H1 (cell line): ENCODE data around the gene SSH2. TPM values are rescaled to one million over a fixed set of nuclear protein-coding genes. Genes with fewer than 3 reads are reported as not detected.

Experiments used
- CTCF ChIP-seq, 3 experiments: IDR thresholded peaks; 1 replicate in 2 of 3; 2 replicates in 1 of 3; pipeline versions ENCODE4 v1.5.1 to v1.6.1; 2011; ENCODE audit warnings: low read length in 3 of 3, mild to moderate bottlenecking in 3 of 3, inconsistent platforms in 2 of 3, low read depth in 1 of 3, moderate library complexity in 1 of 3; ENCODE audit not compliant: insufficient read depth in 1 of 3; ENCODE audit errors: control extremely low read depth in 1 of 3
- E2F6 ChIP-seq: IDR thresholded peaks from 2 replicates; pipeline ENCODE4 v1.6.1; 2012; ENCODE audit warnings: inconsistent platforms
- EP300 ChIP-seq, 2 experiments: IDR thresholded peaks; 1 replicate in 1 of 2; 2 replicates in 1 of 2; pipeline ENCODE4 v1.6.1; 2011 to 2012; ENCODE audit warnings: low read depth in 2 of 2, low read length in 2 of 2, mild to moderate bottlenecking in 2 of 2, borderline replicate concordance in 1 of 2, inconsistent platforms in 1 of 2, moderate library complexity in 1 of 2
- GABPA ChIP-seq: IDR thresholded peaks from 2 replicates; pipeline ENCODE4 v1.6.1; 2011; ENCODE audit warnings: mild to moderate bottlenecking, low read length, moderate library complexity, borderline replicate concordance; ENCODE audit not compliant: insufficient read depth
- MAX ChIP-seq: IDR thresholded peaks from 2 replicates; pipeline ENCODE4 v1.6.1; 2012; ENCODE audit warnings: inconsistent platforms
- NRF1 ChIP-seq: IDR thresholded peaks from 2 replicates; pipeline ENCODE4 v1.6.1; 2011; ENCODE audit warnings: mild to moderate bottlenecking, low read depth, low read length, improper control_type of control experiment
- PHF8 ChIP-seq: fragments of 200-600 bp; sonication (generic); conservative IDR thresholded peaks from 2 replicates; pipeline ENCODE4 v1.7.1; 2012; ENCODE audit warnings: low read depth, mild to moderate bottlenecking, inconsistent platforms, low read length, moderate library complexity
- POU5F1 ChIP-seq: IDR thresholded peaks from 2 replicates; pipeline ENCODE4 v1.6.1; 2011; ENCODE audit warnings: low read depth, mild to moderate bottlenecking, low read length, moderate library complexity
- RAD21 ChIP-seq, 2 experiments: IDR thresholded peaks in 1 of 2; conservative IDR thresholded peaks in 1 of 2; 2 replicates each; pipeline ENCODE4 v1.6.1; 2011; ENCODE audit warnings: low read depth in 2 of 2, low read length in 2 of 2, improper control_type of control experiment in 1 of 2, inconsistent platforms in 1 of 2, mild to moderate bottlenecking in 1 of 2, moderate library complexity in 1 of 2
- RXRA ChIP-seq: IDR thresholded peaks from 2 replicates; pipeline ENCODE4 v1.6.1; 2011; ENCODE audit warnings: low read depth, mild to moderate bottlenecking, low read length, moderate library complexity; ENCODE audit not compliant: insufficient read depth
- SIN3A ChIP-seq, 2 experiments: IDR thresholded peaks in 1 of 2; conservative IDR thresholded peaks in 1 of 2; 2 replicates each; pipeline ENCODE4 v1.6.1; 2011 to 2012; ENCODE audit warnings: low read length in 2 of 2, improper control_type of control experiment in 1 of 2, low read depth in 1 of 2, mild to moderate bottlenecking in 1 of 2
- SIRT6 ChIP-seq: IDR thresholded peaks from one replicate; pipeline ENCODE4 v1.7.1; 2012; ENCODE audit warnings: low read length, inconsistent platforms
- SIX5 ChIP-seq: IDR thresholded peaks from 2 replicates; pipeline ENCODE4 v1.6.1; 2011; ENCODE audit warnings: mild to moderate bottlenecking, low read depth, low read length
- TAF7 ChIP-seq: optimal IDR thresholded peaks from 2 replicates; pipeline ENCODE3; 2011; ENCODE audit warnings: low read depth, mild to moderate bottlenecking, inconsistent platforms, low read length, moderate library complexity, borderline replicate concordance
- TCF12 ChIP-seq: IDR thresholded peaks from 2 replicates; pipeline ENCODE4 v1.6.1; 2011; ENCODE audit warnings: low read depth, mild to moderate bottlenecking, low read length
- polyA plus RNA-seq, 7 experiments: library from polyadenylated mRNA; depleted of rRNA in 3 of 7; stranded (reverse) in 5 of 7; unstranded in 2 of 7; fragments of >200 nt in 5 of 7; fragments of 200-250 nt in 2 of 7; gene quantifications; 1 replicate in 5 of 7; 2 replicates in 1 of 7; 4 replicates in 1 of 7; pipeline versions ENCODE4 v1.2.1 to v1.2.3, GENCODE V29; 2011 to 2013; ENCODE audit warnings: missing spikeins in 2 of 7, mixed read lengths in 2 of 7
- total RNA-seq: library from RNA; stranded (reverse); fragmentation: NEBNext Ultra II Directional; extraction: Animal tissue kit (Norgen Biotek cat#: 25700); gene quantifications from 2 replicates; pipeline ENCODE4 v1.2.1, GENCODE V29; 2021

Gene SSH2
- total and polyA plus RNA-seq, 2 of the 8 experiments (the other 6 are each of a cell fraction or from before 2014, with no cell fraction given), result 5.2 to 15.9 TPM

- peak; percentile 14 to 38 (median 15); a peak in 2 of 4 replicates for TF ChIP-seq CTCF (IDR thresholded peaks at IDR 0.05; ENCODE audit: control extremely low read depth in 1 of 3, insufficient read depth in 1 of 3, low read depth in 1 of 3, low read length in 3 of 3)
- no peak for TF ChIP-seq E2F6
- no peak for TF ChIP-seq POU5F1
- no peak for TF ChIP-seq EP300 (IDR thresholded peaks at IDR 0.05; ENCODE audit: borderline replicate concordance in 1 of 2, low read depth in 2 of 2, low read length in 2 of 2)
- TF ChIP-seq NRF1, result no peak
- no peak for TF ChIP-seq RXRA
- TF ChIP-seq SIN3A (conservative IDR thresholded peaks at IDR 0.05 in 1 of 2, IDR thresholded peaks at IDR 0.05 in 1 of 2; ENCODE audit: low read depth in 1 of 2, low read length in 2 of 2), result no peak
- peak; percentile 55 for TF ChIP-seq MAX
- no peak for TF ChIP-seq GABPA
- TF ChIP-seq TAF7, result no peak
- TF ChIP-seq PHF8, result no peak
- TF ChIP-seq SIRT6, result no peak
- TF ChIP-seq SIX5, result no peak
- TF ChIP-seq TCF12, result no peak
- TF ChIP-seq RAD21 (IDR thresholded peaks at IDR 0.05 in 1 of 2, conservative IDR thresholded peaks at IDR 0.05 in 1 of 2; ENCODE audit: low read depth in 2 of 2, low read length in 2 of 2), result peak in 1 of 2 experiments; percentile 37; a peak in 2 of 4 replicates
Measured at GRCh38 chr17:29625037-29625750, 304.8 kb downstream of the SSH2 start (continued).
